ENCODE results near the gene GCK. TPM values are rescaled to one million over a fixed set of nuclear protein-coding genes. Genes with fewer than 3 reads are reported as not detected.

GCK gene
- total and polyA plus RNA-seq, 9 donors: 3.2 to 9.5 (median 4.9) TPM

GRCh38 chr7:44157116-44158080 lies 31.8 kb downstream of the GCK start:
- no peak overlapping the region for H3K4me3 ChIP-seq (ENCODE audit: low read length)
- H3K4me1 ChIP-seq (ENCODE audit: control insufficient read depth, insufficient read depth, low read length): peaks cover 34% of the 10 kb centered on the region
- WGBS (ENCODE audit: insufficient coverage): 69% methylated on average over 12 of the region's 15 CpGs
- no peak overlapping the region for H3K27ac ChIP-seq (ENCODE audit: low read length)
- no peaks in the 10 kb centered on the region for H3K9me3 ChIP-seq (replicated peaks; ENCODE audit: control insufficient read depth, low read depth, low read length)
- H3K36me3 ChIP-seq (ENCODE audit: control insufficient read depth, insufficient read depth, low read length): no peaks in the 10 kb centered on the region
- DNase-seq: no peak
- H3K27me3 ChIP-seq (ENCODE audit: control insufficient read depth, insufficient read depth, low read length): no peaks in the 10 kb centered on the region

- no CpG with 5 or more reads among the region's 4 CpGs for WGBS (ENCODE audit: insufficient coverage)
- Histone ChIP-seq H3K36me3 (ENCODE audit: control insufficient read depth, insufficient read depth, low read length) (no peaks in the 10 kb centered on the region), H3K27me3 (ENCODE audit: control insufficient read depth, insufficient read depth, low read length) (no peaks in the 10 kb centered on the region)
These were observed 32.7 kb downstream of the GCK start for GRCh38 chr7:44156453-44157010.

GRCh38 chr7:44155191-44156185 lies 33.8 kb downstream of the GCK start:
- H3K4me1 ChIP-seq (ENCODE audit: control insufficient read depth, insufficient read depth, low read length): peaks cover 53% of the 10 kb centered on the region
- H3K9me3 ChIP-seq (replicated peaks; ENCODE audit: control insufficient read depth, low read depth, low read length): no peaks in the 10 kb centered on the region
- DNase-seq: no peak
- H3K27ac ChIP-seq (ENCODE audit: low read length): no peak overlapping the region
- 82% methylated on average over 7 of the region's 8 CpGs for WGBS (ENCODE audit: insufficient coverage)
- H3K27me3 ChIP-seq (ENCODE audit: control insufficient read depth, insufficient read depth, low read length): no peaks in the 10 kb centered on the region
- no peak overlapping the region for H3K4me3 ChIP-seq (ENCODE audit: low read length)
- no peaks in the 10 kb centered on the region for H3K36me3 ChIP-seq (ENCODE audit: control insufficient read depth, insufficient read depth, low read length)

More at GRCh38 chr7:44156453-44157010, 32.7 kb downstream of the GCK start:
- no peak overlapping the region for H3K4me3 ChIP-seq (ENCODE audit: low read length)
- DNase-seq: no peak
- no peak overlapping the region for H3K27ac ChIP-seq (ENCODE audit: low read length)
- H3K4me1 ChIP-seq (ENCODE audit: control insufficient read depth, insufficient read depth, low read length): peaks cover 43% of the 10 kb centered on the region
- no peaks in the 10 kb centered on the region for H3K9me3 ChIP-seq (replicated peaks; ENCODE audit: control insufficient read depth, low read depth, low read length)

GRCh38 chr7:44154703-44155102 lies 34.5 kb downstream of the GCK start:
- 83% methylated on average over 2 of the region's 3 CpGs for whole genome bisulfite sequencing (ENCODE audit: insufficient coverage)
- DNase-seq: no peak
- no peak overlapping the region for H3K4me3 ChIP-seq (ENCODE audit: low read length)
- no peak overlapping the region for H3K27ac ChIP-seq (ENCODE audit: low read length)
- H3K27me3 ChIP-seq (ENCODE audit: control insufficient read depth, insufficient read depth, low read length): no peaks in the 10 kb centered on the region
- H3K9me3 ChIP-seq (replicated peaks; ENCODE audit: control insufficient read depth, low read depth, low read length): no peaks in the 10 kb centered on the region
- no peaks in the 10 kb centered on the region for H3K36me3 ChIP-seq (ENCODE audit: control insufficient read depth, insufficient read depth, low read length)
- peaks cover 56% of the 10 kb centered on the region for H3K4me1 ChIP-seq (ENCODE audit: control insufficient read depth, insufficient read depth, low read length)

- Histone ChIP-seq H3K4me3 (ENCODE audit: low read length) (no peak overlapping the region), H3K4me1 (ENCODE audit: control insufficient read depth, insufficient read depth, low read length) (peaks cover 55% of the 10 kb centered on the region), H3K36me3 (ENCODE audit: control insufficient read depth, insufficient read depth, low read length) (no peaks in the 10 kb centered on the region), H3K27me3 (ENCODE audit: control insufficient read depth, insufficient read depth, low read length) (no peaks in the 10 kb centered on the region), H3K9me3 (replicated peaks; ENCODE audit: control insufficient read depth, low read depth, low read length) (no peaks in the 10 kb centered on the region), H3K27ac (ENCODE audit: low read length) (no peak overlapping the region)
- 79% methylated on average over 5 of the region's 5 CpGs for WGBS (ENCODE audit: insufficient coverage)
- DNase-seq: no peak
These were observed 35.3 kb downstream of the GCK start for GRCh38 chr7:44153948-44154335.

GRCh38 chr7:44152971-44153947 lies 36.0 kb downstream of the GCK start:
- Histone ChIP-seq H3K9me3 (replicated peaks; ENCODE audit: control insufficient read depth, low read depth, low read length) (no peaks in the 10 kb centered on the region), H3K27ac (ENCODE audit: low read length) (no peak overlapping the region), H3K4me1 (ENCODE audit: control insufficient read depth, insufficient read depth, low read length) (peaks cover 53% of the 10 kb centered on the region), H3K4me3 (ENCODE audit: low read length) (no peak overlapping the region), H3K36me3 (ENCODE audit: control insufficient read depth, insufficient read depth, low read length) (no peaks in the 10 kb centered on the region), H3K27me3 (ENCODE audit: control insufficient read depth, insufficient read depth, low read length) (no peaks in the 10 kb centered on the region)
- no peak for DNase-seq
- 83% methylated on average over 13 of the region's 22 CpGs for WGBS (ENCODE audit: insufficient coverage)

GRCh38 chr7:44151956-44152355 lies 37.3 kb downstream of the GCK start:
- DNase-seq: no peak
- Histone ChIP-seq H3K36me3 (ENCODE audit: control insufficient read depth, insufficient read depth, low read length) (no peaks in the 10 kb centered on the region), H3K27me3 (ENCODE audit: control insufficient read depth, insufficient read depth, low read length) (no peaks in the 10 kb centered on the region), H3K27ac (ENCODE audit: low read length) (no peak overlapping the region), H3K9me3 (replicated peaks; ENCODE audit: control insufficient read depth, low read depth, low read length) (no peaks in the 10 kb centered on the region), H3K4me1 (ENCODE audit: control insufficient read depth, insufficient read depth, low read length) (peaks cover 54% of the 10 kb centered on the region), H3K4me3 (ENCODE audit: low read length) (no peak overlapping the region)
- WGBS (ENCODE audit: insufficient coverage): 85% methylated on average over 9 of the region's 9 CpGs

GRCh38 chr7:44150966-44151941 lies 38.0 kb downstream of the GCK start:
- no peak for DNase-seq
- Histone ChIP-seq H3K9me3 (replicated peaks; ENCODE audit: control insufficient read depth, low read depth, low read length) (no peaks in the 10 kb centered on the region), H3K36me3 (ENCODE audit: control insufficient read depth, insufficient read depth, low read length) (no peaks in the 10 kb centered on the region), H3K27ac (ENCODE audit: low read length) (peak overlapping the region; percentile 86), H3K4me3 (ENCODE audit: low read length) (no peak overlapping the region), H3K4me1 (ENCODE audit: control insufficient read depth, insufficient read depth, low read length) (peaks cover 61% of the 10 kb centered on the region), H3K27me3 (ENCODE audit: control insufficient read depth, insufficient read depth, low read length) (no peaks in the 10 kb centered on the region)
- 50% methylated on average over 14 of the region's 16 CpGs for WGBS (ENCODE audit: insufficient coverage)
